ENCODE results near the gene CDH23. TPM values are rescaled to one million over a fixed set of nuclear protein-coding genes. Genes with fewer than 3 reads are reported as not detected.

CDH23 gene
- total RNA-seq, 1 donor from 2014 or later = 5.1 TPM

DNA sequence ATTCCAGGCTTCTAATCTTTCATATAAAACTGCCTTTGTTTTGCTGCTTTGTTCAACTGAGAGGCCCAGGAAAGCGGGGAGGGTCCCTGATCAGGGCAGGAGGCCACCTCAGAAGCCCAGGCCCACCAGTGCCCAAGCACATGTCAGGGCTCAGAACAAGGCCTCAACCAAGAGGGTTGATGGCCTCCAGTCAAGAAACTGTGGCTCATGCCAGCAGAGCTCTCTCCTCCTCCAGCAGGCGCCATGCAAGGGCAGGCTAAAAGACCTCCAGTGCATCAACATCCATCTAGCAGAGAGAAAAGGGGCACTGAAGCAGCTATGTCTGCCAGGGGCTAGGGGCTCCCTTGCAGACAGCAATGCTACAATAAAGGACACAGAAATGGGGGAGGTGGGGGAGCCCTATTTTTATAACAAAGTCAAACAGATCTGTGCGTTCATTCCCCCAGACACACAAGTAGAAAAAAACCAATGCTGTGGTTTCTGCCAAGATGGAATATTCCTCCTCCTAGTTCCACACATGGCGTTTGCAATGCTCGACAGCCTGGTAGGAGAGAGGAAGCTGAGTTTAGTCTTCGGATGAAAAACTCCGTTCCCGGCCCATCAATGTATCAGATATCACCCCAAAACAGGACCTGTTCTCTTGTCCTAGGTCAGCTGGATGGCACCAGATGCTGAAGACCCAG, 420.4 kb downstream of the CDH23 start:
- DNase-seq (ENCODE audit: low spot score) = no peak

DNA sequence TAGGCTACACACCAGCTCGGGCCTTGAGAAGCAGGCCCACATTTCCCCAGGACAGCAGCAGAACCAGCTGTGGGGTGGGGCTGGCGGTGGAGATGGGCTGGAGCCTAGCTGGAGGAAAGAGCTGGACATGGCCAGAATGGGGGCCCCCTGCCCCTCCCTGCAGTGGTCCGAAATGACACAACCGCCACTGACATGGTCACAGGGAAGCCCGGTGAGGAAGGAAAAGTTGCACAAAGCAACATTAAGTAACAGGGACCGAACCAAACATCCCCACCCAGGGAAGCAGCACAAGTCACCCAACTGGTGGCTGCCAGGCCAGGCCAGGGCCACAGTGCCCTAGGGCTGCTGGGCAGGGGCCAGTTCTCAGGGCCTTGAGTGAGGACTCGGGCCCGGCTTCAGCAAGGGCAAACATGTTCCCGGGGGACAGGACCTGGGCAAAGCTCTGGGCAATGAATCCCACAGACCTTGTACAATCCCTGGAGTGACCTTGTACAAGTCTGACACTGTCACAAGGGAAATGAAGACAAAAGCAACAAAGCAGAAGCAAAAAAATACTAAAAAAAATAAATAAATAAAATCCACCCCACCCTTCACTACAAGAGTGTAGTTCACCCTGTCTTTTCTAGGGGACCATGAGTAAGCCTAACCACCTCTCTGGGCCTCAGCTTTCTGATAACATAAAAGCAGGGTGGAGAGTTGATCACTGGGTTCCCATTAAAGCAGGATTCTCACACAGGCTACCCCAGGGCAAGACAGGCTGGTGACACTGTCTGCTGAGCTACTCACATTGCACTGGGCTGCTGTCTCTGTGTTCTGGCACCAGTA, 421.3 kb downstream of the CDH23 start:
- no peak for DNase-seq (ENCODE audit: low spot score)

DNA sequence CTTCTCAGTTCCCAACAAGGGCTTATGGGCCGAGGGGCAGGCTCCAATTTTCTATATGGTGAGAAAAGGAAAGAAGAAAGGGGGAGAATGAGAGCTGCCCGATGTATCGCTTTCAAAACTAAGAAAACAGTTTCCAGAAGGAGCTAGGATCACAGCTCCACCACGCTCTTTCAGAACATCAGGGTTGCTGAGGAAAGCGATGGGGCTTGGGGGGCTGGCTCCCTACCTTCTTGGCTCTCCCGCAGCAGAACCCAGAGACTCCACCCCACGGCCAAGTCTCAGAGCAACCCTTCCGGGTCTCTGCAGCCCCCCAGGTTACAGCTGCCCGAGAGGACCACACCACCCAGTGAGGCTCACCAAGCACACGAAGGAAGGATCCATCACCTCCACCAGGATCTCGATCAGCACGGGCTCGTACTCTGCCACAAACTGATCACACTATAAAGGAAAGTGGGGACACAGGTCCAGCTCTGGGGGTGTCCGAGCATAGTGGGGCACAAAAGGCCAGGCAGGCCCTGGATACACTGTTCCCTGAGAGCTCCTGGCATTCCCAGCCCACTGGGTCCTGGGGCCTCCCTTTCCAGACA, 422.0 kb downstream of the CDH23 start:
- DNase-seq (ENCODE audit: low spot score) = no peak

DNA sequence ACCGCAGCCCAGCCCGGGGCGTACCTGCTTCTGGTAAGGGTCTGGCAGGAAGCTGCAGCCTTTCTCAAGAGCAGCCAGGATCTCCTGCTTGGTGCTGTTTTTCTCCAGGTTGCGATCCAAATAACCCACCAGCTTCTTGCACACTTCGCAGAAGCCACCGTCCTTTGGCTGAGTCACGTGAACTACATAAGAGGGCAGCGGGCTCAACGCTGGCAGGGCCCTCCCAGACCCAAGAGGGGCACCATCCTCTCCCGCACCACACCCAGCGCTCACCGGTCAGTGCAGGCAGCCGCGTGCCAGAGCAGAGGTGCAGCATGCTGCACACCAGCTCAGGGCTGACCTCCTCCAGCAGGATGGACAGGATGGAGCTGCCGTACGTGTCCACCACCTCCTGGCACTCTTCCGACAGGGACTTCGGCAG, 422.7 kb downstream of the CDH23 start:
- DNase-seq (ENCODE audit: low spot score) = no peak

DNA sequence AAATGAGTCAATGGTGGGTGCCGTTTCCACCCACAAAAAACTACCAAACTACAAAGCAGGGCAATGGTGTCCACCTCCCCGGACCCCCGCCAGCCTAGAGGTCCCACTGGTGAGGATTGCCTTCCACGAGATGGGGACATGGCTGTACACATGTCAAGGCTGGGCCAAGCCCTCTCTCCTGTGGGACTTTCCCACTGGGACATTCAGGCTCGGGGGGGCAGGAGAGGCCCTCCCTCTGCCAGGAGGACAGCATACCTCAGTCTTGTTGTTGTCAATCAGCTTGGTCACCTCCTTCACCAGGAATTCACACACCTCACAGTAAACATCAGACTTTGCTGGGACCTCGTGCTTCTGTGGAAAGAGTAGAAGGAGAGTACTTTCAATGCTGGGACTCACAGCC, 423.3 kb downstream of the CDH23 start:
- DNase-seq (ENCODE audit: low spot score) = no peak

DNA sequence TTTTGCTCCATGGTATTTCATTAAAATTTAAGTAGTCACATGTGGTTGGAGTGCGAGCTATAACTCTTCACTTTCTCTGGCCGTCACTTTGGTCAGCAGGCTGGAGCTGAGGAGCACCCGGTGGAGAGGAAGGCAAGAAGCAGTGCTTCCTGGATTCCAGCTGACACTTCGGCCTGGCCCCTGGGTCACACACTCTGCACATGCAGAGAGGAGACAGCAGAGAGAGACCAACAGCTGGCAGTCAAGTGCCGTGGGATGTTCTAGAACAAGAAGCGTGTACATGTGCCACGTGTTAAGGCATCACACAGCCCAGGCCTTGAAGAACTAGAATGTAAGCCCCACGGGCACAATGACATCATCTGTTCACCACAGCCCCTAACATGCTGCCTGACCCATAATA, 424.2 kb downstream of the CDH23 start:
- DNase-seq (ENCODE audit: low spot score) = no peak

DNA sequence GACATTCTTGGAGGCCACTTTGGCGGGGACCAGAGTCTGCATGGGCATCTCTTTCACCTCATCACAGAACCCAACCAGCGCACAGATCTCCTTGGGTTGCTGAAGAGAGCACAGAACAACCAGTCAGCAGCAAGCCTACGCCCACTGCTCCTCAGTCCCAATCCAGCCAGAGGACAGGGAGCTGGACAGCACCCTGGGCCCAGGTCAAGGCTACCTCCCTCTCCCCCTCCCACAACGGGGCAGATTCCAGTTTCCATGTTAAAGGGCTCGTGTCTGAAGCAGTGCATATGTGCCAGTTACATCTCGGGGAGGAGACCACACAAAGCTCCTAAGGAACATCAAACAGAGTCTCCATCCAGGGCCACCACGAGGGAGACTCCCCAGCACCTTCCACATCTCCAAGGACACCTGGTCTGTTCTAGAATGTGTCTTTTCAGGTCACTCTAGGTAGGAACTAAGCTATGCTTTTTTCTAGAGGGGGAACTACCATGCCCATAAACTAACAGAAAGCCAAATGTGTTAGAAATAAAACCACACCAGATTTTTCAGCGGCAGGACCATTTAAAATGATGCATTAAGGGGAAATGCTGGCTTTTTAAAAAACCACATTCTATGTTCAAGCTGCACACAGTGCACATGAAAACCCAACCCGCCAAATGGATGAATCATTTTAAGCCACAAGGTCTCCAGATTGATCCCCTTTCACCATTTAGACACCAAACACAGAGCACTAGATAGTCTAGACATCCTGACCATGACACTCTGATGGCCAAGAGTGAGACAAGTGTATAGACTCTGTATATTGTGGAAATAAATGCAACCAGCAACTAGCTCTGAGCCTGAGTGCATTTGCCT, 425.4 kb downstream of the CDH23 start:
- DNase-seq (ENCODE audit: low spot score) = no peak

DNA sequence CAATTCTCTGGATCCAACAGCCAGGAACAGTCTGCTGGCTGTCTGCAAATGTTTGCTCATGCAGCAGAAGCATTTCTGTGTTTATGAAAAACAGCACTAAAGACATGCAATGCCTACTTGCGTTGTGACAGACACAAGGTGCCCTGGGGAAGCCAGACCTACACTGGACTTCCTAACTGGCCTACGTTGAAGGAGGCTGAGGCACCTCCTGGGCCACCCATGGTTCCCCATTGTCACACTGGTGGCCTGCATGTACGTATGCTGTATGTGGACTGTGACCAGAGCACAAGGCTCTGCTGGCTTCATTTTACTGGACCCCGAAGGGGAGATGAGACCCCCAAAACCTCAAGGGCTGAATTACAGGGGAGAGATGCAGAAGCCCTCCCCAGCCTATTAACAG, 426.6 kb downstream of the CDH23 start:
- no peak for DNase-seq (ENCODE audit: low spot score)

DNA sequence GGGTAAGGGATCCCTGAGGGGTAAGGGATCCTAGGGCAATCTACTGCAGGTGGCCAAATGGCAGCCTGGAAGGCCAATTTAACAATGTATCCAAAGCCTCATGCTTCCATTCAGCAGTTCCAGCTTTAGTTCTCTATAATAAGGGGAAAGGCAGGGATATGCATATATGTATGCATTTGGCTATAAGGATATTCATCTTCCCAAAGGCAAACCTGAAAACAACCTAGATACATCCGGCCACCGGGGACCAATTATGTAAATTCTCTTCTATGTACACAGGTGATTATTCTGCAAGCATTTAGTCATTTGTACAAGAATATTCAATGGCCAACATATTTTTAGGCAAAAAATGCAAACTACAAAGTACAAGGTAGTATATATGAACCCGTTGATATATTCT, 427.6 kb downstream of the CDH23 start:
- no peak for DNase-seq (ENCODE audit: low spot score)

DNA sequence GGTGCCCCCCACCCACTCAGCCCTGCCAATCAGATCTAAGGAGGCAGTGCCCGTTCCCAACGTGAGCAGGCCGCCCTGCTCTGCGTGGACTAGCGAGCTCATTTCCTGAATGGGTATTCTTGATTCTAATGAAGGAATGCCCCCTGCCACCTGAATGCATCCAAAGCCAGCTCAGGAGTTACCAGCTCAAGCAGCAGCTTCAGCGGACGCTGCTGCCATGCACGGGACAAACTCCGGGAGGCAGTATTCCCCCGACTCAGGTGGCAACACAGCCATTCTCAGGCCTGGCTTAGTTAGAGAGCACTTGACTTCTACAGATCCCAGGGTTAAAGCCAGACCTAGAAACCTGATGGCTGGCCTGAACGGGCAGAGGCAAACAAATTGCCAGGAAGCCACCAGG, 428.5 kb downstream of the CDH23 start:
- no peak for DNase-seq (ENCODE audit: low spot score)

DNA sequence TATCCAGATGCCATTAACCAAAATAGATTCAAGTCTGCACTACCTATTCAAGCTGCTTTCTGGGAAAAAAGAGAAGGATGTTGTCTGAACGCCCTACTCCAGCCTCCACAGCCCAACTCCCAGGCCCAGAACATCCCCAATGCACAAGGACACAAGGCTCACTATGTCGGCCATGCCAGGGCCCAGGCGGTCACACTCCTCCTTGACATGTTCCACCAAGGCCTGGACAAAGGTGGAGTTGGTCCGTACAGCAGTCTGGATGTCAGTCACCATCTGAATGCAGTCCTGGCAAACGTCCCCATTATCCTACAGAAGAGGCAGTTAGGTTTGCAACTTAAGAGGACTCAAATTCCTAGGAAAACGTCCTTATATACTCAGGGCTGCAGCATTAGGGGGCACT, 431.1 kb downstream of the CDH23 start:
- no peak for DNase-seq (ENCODE audit: low spot score)

DNA sequence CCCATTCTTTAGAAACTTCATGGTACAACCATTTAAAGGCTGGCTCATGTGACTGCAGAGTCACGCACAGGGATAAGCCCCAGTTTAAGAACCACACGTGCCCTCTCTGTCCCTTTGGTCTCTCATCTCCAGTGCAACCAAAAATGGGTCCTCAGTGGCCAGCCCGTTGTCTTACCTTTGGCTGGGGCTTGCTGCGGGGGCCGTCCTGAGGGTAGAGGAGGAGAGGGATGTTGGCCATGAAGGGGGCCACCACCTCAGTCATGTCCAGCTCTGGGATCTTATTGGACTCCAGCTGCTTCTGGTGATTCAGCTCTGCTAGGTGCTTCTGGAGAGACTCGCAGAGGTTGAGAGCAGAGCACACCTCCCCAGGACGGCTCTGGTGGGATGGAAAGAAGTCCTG, 432.0 kb downstream of the CDH23 start:
- no peak for DNase-seq (ENCODE audit: low spot score)

DNA sequence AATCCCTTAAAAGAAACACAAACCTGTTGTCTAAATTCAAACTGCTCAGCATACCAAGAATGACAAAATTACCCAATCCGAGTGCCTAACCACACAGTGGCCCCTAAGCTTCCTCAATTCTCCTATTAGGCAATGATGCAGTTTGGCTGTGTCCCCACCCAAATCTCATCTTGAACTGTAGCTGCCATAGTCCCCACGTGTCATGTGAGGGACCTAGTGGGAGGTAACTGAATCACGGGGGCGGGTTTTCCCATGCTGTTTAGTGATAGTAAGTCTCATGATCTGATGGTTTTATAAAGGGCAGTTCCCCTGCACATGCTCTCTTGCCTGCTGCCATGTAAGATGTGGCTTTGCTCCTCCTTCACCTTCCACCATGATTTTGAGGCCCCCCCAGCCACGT, 432.5 kb downstream of the CDH23 start:
- DNase-seq (ENCODE audit: low spot score) = no peak

DNA sequence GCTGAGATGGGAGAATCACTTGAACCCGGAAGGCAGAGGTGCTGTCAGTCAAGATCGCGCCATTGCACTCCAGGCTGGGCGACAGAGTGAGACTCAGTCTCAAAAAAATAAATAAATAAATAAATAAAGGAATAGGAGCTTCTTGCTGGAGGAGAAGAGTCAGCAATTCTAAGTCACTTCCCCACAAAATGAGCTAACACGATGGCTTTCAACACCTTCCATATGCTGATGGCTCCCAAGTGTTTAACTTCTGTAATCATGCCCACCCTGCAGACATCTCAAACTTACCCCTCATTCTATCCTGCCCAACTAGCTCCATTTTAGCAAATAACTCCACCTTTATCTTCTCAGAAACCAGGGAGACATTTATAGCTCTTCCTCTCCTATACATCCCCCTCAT, 433.2 kb downstream of the CDH23 start:
- no peak for DNase-seq (ENCODE audit: low spot score)

DNA sequence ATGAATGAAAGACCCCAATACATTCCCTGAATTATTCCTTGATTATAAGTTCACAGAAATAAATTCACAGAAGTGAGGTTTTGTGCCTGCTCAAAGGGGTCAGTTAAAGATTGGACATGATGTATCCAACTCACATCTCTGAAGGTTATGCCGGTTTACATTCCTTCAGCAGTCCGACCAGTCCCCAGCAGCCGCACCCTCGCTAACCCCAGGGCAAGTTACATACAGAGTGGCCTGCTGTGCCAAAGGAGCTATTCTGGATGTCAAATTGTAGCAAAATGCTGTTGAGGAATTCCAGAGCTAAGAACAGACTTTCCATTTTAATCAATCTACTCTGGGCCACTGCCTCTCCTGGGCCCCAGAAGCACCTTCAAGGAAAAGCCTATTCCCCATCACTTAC, 434.0 kb downstream of the CDH23 start:
- DNase-seq (ENCODE audit: low spot score) = no peak

DNA sequence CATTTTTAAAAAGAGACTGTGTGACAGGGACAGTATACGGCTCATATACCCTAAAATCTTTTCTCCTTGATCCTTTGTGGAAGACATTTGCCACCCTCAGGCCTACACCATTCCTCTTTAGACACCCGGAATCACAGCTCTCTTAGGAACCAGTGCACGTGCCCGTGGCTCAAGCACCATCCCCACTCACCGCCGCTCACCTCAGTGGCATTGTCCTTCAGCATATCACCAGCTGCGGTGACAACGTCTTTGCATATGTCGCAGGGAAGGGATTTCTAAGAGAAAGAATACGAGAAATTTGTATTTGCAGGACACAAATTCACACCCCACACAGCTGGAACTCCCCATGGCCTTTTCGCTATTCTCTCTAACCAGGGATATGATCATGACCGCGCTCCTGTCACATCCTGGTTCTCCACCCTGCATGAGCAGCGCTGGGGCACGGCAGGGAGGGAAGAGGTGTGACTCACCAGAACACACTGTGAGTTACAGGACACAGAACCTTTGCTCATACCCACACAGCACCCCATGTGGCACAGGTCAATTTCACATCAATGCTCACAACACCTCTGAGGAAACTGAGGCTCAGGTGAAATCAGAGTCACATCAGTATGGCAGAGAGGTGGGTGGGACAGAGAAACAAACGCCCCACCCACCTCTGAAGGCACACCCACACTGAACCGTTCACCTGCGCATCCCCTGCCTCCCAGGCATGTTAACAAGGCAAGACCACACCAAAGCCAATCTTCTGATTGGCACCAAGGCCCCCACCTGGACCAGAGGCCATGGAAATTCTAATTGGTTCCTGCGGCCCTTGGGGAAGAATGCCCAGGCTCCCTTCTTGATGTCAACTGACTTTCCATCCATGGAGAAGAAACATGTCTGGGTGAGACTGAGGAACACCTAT, 435.2 kb downstream of the CDH23 start:
- no peak for DNase-seq (ENCODE audit: low spot score)

DNA sequence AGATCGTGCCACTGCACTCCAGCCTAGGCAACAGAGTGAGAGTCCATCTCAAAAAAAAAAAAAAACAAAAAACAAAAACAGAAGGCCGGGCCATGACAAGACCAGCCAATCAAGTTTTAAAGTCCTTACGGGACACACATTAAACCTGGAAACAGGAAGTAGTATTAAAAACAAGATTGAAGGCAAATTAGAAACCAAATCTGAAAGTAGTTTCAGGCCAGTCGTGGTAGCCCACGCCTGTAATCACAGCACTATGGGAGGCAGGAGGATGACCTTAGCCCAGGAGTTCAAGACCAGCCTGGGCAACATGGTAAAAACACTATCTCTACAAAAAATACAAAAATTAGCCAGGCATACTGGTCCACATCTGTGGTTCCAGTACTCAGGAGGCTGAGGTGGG, 436.2 kb downstream of the CDH23 start:
- DNase-seq (ENCODE audit: low spot score) = no peak

DNA sequence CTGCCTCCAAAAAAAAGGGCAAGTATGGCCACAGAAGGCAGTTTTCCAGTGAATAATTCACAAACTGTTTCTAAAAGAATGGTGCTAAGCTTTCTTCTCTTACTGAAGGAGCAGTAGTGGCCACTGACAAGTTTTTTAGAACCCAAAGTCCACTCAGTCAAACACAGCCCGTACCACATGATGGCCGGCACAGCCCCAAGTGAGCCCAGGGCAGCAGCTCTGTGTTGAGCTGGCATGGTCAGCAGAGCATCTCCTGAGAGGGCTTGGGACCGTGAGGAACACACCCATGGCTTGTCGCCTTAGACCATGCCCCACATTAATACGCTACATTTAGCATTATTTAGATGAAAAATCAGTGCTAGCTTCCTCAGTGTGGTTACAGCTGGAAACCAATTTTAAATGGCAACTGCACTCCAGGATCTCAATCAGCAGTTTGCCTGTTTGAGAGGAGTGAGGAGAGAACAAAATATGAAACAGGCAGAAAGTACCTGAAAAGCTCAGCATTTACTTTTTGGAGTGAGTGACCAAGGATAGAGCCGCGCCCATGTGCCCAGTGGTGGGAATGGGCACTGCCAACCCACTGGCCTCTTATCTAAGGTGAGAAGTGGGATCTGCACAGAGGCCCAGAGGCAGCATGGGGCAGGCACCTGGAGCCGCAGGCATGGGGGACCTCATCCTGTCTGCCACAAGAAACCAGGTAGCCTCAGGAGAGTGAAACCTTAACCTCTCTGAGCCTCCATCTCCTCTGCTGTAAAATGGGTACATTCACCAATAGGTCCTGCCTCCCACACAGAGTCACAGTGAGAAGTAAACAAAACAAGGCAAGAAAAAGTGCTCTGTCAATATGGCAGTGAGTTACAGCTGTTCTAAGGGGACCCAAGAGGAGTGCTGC, 437.0 kb downstream of the CDH23 start:
- no peak for DNase-seq (ENCODE audit: low spot score)

DNA sequence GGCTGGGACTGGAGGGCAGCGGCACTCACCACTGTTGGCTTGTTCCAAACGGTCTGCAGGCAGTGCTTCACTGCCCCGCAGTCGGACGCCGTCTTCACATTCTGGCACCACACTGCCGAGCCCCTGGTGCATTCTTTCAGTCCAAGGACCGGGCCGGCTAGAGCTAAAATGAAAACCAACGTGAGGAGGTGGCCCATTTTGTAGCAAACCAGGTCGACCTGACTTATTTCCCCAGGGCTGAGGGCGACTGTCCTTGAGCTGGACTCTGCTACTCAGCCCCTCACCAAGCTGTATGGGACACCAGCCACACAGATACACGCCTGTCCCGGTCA, 437.6 kb downstream of the CDH23 start:
- DNase-seq (ENCODE audit: low spot score) = no peak

Measured in mucosa of gallbladder (tissue), 1 donor.